GM12864 (cell line): Measurements from ENCODE around the gene FUOM.

Source experiments
- DNase-seq: peaks from one replicate; pipeline ENCODE4 v3.0.0-alpha.2; 2011; ENCODE audit warnings: low read depth
- H3K4me3 ChIP-seq: 2 replicates; pipeline ENCODE4 v1.5.1; 2011; ENCODE audit warnings: mild to moderate bottlenecking, low read depth, low read length, control low read depth
- CTCF ChIP-seq: IDR thresholded peaks from 2 replicates; pipeline ENCODE4 v1.5.1; 2011; ENCODE audit warnings: low read depth, mild to moderate bottlenecking, moderate library complexity, low read length, control low read depth, inconsistent platforms; ENCODE audit errors: missing control alignments

Gene FUOM

GRCh38 chr10:133394064-133394663 is 36.3 kb upstream of the FUOM start, which contains the start of gene MTG1:
MTG1 (plus strand) TSS chr10:133394157; CDS start chr10:133394221, 64 bp downstream.
- H3K4me3 ChIP-seq = peak within 1 kb of the TSS; percentile 88
- DNase-seq = peak; percentile 75
- peak; percentile 11 for TF ChIP-seq CTCF

- DNase-seq = no peak
- TF ChIP-seq CTCF = no peak
- peak overlapping the region; percentile 88; the same call in 1 of the 2 replicates for H3K4me3 ChIP-seq
Measured at GRCh38 chr10:133393401-133394063, 35.7 kb upstream of the FUOM start.

GRCh38 chr10:133391761-133392518 is 34.1 kb upstream of the FUOM start:
- no peak for TF ChIP-seq CTCF

GRCh38 chr10:133391249-133391635 is 33.4 kb upstream of the FUOM start:
- H3K4me3 ChIP-seq = peak overlapping the region; percentile 73; the same call in 1 of the 2 replicates
- no peak for TF ChIP-seq CTCF
- no peak for DNase-seq

More at GRCh38 chr10:133391761-133392518, 34.1 kb upstream of the FUOM start:
- DNase-seq = no peak
- H3K4me3 ChIP-seq = peak overlapping the region; percentile 73

- no peak for DNase-seq
- H3K4me3 ChIP-seq = peak overlapping the region; percentile 73
- TF ChIP-seq CTCF = no peak
Measured at GRCh38 chr10:133390597-133391248, 32.9 kb upstream of the FUOM start.

GRCh38 chr10:133388973-133389818 is 31.4 kb upstream of the FUOM start:
- TF ChIP-seq CTCF = peak; percentile 3
- H3K4me3 ChIP-seq = peak overlapping the region; percentile 73
- DNase-seq = peak; percentile 98
